HepG2 (cell line): ENCODE measurements around the gene IKZF5. TPM values are rescaled to one million over a fixed set of nuclear protein-coding genes. Genes with fewer than 3 reads are reported as not detected.

Experiments
- ARID5B ChIP-seq: IDR thresholded peaks from 2 replicates; pipeline ENCODE4 v1.4.0; 2020; ENCODE audit warnings: mild to moderate bottlenecking, missing genetic modification reagents
- CEBPG ChIP-seq: IDR thresholded peaks from 2 replicates; pipeline ENCODE4 v1.6.1; 2016
- CREM ChIP-seq, 2 experiments: sonication (generic) in 1 of 2; formaldehyde crosslinking in 1 of 2; IDR thresholded peaks; 2 replicates each; pipeline versions ENCODE4 v1.4.0 to v1.6.1; 2016 to 2020; ENCODE audit warnings: antibody characterized with exemption in 1 of 2, mild to moderate bottlenecking in 1 of 2, missing genetic modification reagents in 1 of 2
- DPF2 ChIP-seq: sonication (generic); formaldehyde crosslinking; IDR thresholded peaks from 2 replicates; pipeline ENCODE4 v1.4.0; 2020; ENCODE audit warnings: mild to moderate bottlenecking, low read depth, missing genetic modification reagents, borderline replicate concordance
- E2F1 ChIP-seq: sonication (generic); formaldehyde crosslinking; IDR thresholded peaks from 2 replicates; pipeline ENCODE4 v1.5.0; 2020; ENCODE audit warnings: missing genetic modification reagents
- HDAC1 ChIP-seq: sonication (generic); formaldehyde crosslinking; IDR thresholded peaks from 2 replicates; pipeline ENCODE4 v1.5.1; 2020; ENCODE audit warnings: mild to moderate bottlenecking, missing genetic modification reagents
- LRRFIP1 ChIP-seq: sonication (generic); formaldehyde crosslinking; conservative IDR thresholded peaks from 2 replicates; pipeline ENCODE4 v1.4.0; 2020; ENCODE audit warnings: missing genetic modification reagents
- NFATC3 ChIP-seq: sonication (generic); formaldehyde crosslinking; IDR thresholded peaks from 2 replicates; pipeline ENCODE4 v1.5.1; 2020; ENCODE audit warnings: mild to moderate bottlenecking, missing genetic modification reagents
- RARA ChIP-seq: IDR thresholded peaks from 2 replicates; pipeline ENCODE4 v1.6.1; 2016; ENCODE audit warnings: missing genetic modification reagents, missing compliant biosample characterization
- ZNF180 ChIP-seq: sonication (generic); formaldehyde crosslinking; IDR thresholded peaks from 2 replicates; pipeline ENCODE4 v1.4.0; 2020; ENCODE audit warnings: low read depth, missing genetic modification reagents, borderline replicate concordance
- ZNF253 ChIP-seq: sonication (generic); formaldehyde crosslinking; IDR thresholded peaks from 2 replicates; pipeline ENCODE4 v1.8.0; 2022; ENCODE audit warnings: mild to moderate bottlenecking, missing genetic modification reagents, borderline replicate concordance
- ZNF274 ChIP-seq: sonication (generic); formaldehyde crosslinking; IDR thresholded peaks from 2 replicates; pipeline ENCODE4 v1.5.1; 2020; ENCODE audit warnings: mild to moderate bottlenecking, missing genetic modification reagents
- ZNF501 ChIP-seq: sonication (generic); formaldehyde crosslinking; IDR thresholded peaks from 2 replicates; pipeline ENCODE4 v1.5.1; 2020; ENCODE audit warnings: mild to moderate bottlenecking, moderate library complexity, missing genetic modification reagents
- ZNF687 ChIP-seq: sonication (generic); formaldehyde crosslinking; IDR thresholded peaks from 2 replicates; pipeline ENCODE4 v1.5.1; 2020; ENCODE audit warnings: mild to moderate bottlenecking, missing genetic modification reagents, moderate library complexity
- polyA plus RNA-seq, 8 experiments: library from polyadenylated mRNA; depleted of rRNA in 3 of 8; stranded (reverse) in 7 of 8; unstranded in 1 of 8; fragments of >200 nt; fragmentation: Illumina TruSeq in 4 of 8; extraction: Trizol in 4 of 8; gene quantifications; 2 replicates each; pipeline versions ENCODE4 v1.2.1 to v1.2.3, GENCODE V29; 2011 to 2016; ENCODE audit warnings: low read depth in 4 of 8, missing spikeins in 1 of 8, mixed read lengths in 1 of 8; ENCODE audit not compliant: insufficient read depth in 1 of 8
- total RNA-seq, 5 experiments: library from RNA; depleted of rRNA; stranded (reverse); fragments of >200 nt; fragmentation: Illumina TruSeq; extraction: Trizol; gene quantifications; 2 replicates each; pipeline ENCODE4 v1.2.3, GENCODE V29; 2016; ENCODE audit warnings: low read depth in 1 of 5

The IKZF5 gene
- total and polyA plus RNA-seq, 2 of the 13 experiments (the other 11 are each of a cell fraction or from before 2014, with no cell fraction given): 3.7 to 12.0 TPM

- TF ChIP-seq ZNF687 (no peak), DPF2 (CRISPR knock-in tag) (0 out of 2 replicates have a peak, but pooled peaks have one; percentile 32), ZNF253 (no peak), ZNF274 (CRISPR knock-in tag) (no peak), E2F1 (CRISPR knock-in tag) (no peak), HDAC1 (CRISPR knock-in tag) (peak; percentile 40; the same call in 1 of the 2 replicates), NFATC3 (no peak), ZNF501 (no peak), ARID5B (peak; percentile 71), LRRFIP1 (CRISPR knock-in tag) (no peak), CREM (IDR thresholded peaks at IDR 0.05) (peak; percentile 58; the same call in 1 of the 2 replicates), CREM (CRISPR knock-in tag; IDR thresholded peaks at IDR 0.05) (no peak), CEBPG (CRISPR knock-in tag) (peak; percentile 63), ZNF180 (no peak), RARA (CRISPR knock-in tag) (peak; percentile 46)
These were observed 25.7 kb upstream of the IKZF5 start (continued) for GRCh38 chr10:123034332-123034731.
